H1 (cell line): ENCODE data around the gene GNB1L. TPM values are rescaled to one million over a fixed set of nuclear protein-coding genes. Genes with fewer than 3 reads are reported as not detected.

Experiments used
- CTCF ChIA-PET: fragments of 300-600 bp; sonication (Branson Sonifier 250); formaldehyde crosslinking; loops from one replicate; lab custom pipeline; 2021; ENCODE audit not compliant: partially characterized antibody; lab: Charles Lee
- POLR2A ChIA-PET: fragments of 300-600 bp; sonication (Branson Sonifier 250); formaldehyde crosslinking; loops from one replicate; lab custom pipeline; 2021; ENCODE audit warnings: inconsistent platforms; ENCODE audit not compliant: partially characterized antibody; lab: Charles Lee
- DNase-seq, 2 experiments: peaks; one replicate each; pipeline versions ENCODE4 v3.0.0 to v3.0.0-alpha.2; 2010 to 2022; ENCODE audit warnings: low spot score in 2 of 2, low read depth in 1 of 2, mixed read lengths in 1 of 2
- FAIRE-seq: peaks from 2 replicates; lab custom pipeline; 2011; peaks lifted over from hg19 to GRCh38; lab: Jason Lieb, UNC
- H2AFZ ChIP-seq: 2 replicates; pipeline ENCODE4 v1.8.1; 2012; ENCODE audit warnings: low read length, inconsistent platforms
- H2AK5ac ChIP-seq: 2 replicates; pipeline ENCODE4 v1.6.1; 2013; ENCODE audit warnings: low read depth, low read length
- H2BK120ac ChIP-seq: replicated peaks from 2 replicates; pipeline ENCODE3; 2013; ENCODE audit warnings: low read depth, low read length, inconsistent platforms
- H2BK12ac ChIP-seq: 2 replicates; pipeline ENCODE4 v1.6.1; 2013; ENCODE audit warnings: low read depth, low read length
- H2BK15ac ChIP-seq: 2 replicates; pipeline ENCODE4 v1.6.1; 2013; ENCODE audit warnings: low read length
- H2BK20ac ChIP-seq: 2 replicates; pipeline ENCODE4 v1.6.1; 2013; ENCODE audit warnings: low read length
- H2BK5ac ChIP-seq: 2 replicates; pipeline ENCODE4 v1.6.1; 2013; ENCODE audit warnings: low read depth, low read length
- H3K14ac ChIP-seq: 2 replicates; pipeline ENCODE4 v1.6.1; 2013; ENCODE audit warnings: inconsistent platforms; ENCODE audit not compliant: insufficient read length
- H3K18ac ChIP-seq: 2 replicates; pipeline ENCODE4 v1.6.1; 2013; ENCODE audit warnings: low read length; ENCODE audit errors: extremely low read depth
- H3K23ac ChIP-seq: 2 replicates; pipeline ENCODE4 v1.6.1; 2013; ENCODE audit warnings: inconsistent platforms; ENCODE audit not compliant: insufficient read length
- H3K23me2 ChIP-seq: 2 replicates; pipeline ENCODE4 v1.6.1; 2013; ENCODE audit warnings: low read depth, low read length
- H3K27ac ChIP-seq: 2 replicates; pipeline ENCODE4 v1.6.1; 2011; ENCODE audit warnings: low read depth, low read length, inconsistent platforms
- H3K27me3 ChIP-seq, 4 experiments: replicated peaks in 1 of 4; 1 replicate in 1 of 4; 2 replicates in 3 of 4; pipeline versions ENCODE4 v1.6.1 to v1.8.1; 2011 to 2013; ENCODE audit warnings: low read length in 3 of 4, mild to moderate bottlenecking in 3 of 4, inconsistent platforms in 2 of 4, mixed read lengths in 2 of 4, moderate library complexity in 1 of 4; ENCODE audit not compliant: control insufficient read depth in 3 of 4, insufficient read depth in 3 of 4; ENCODE audit errors: extremely low read depth in 1 of 4
- H3K36me3 ChIP-seq, 4 experiments: 2 replicates each; pipeline versions ENCODE4 v1.6.1 to v1.8.1; 2011 to 2013; ENCODE audit warnings: mild to moderate bottlenecking in 4 of 4, low read length in 3 of 4, moderate library complexity in 2 of 4, control low read depth in 1 of 4, inconsistent platforms in 1 of 4; ENCODE audit not compliant: insufficient read depth in 4 of 4, control insufficient read depth in 2 of 4
- H3K4ac ChIP-seq: replicated peaks from 2 replicates; pipeline ENCODE3; 2013; ENCODE audit warnings: low read length, low read depth, mixed read lengths, inconsistent platforms; ENCODE audit not compliant: insufficient read length
- H3K4me1 ChIP-seq, 4 experiments: replicated peaks in 1 of 4; 1 replicate in 1 of 4; 2 replicates in 3 of 4; pipeline versions ENCODE4 v1.6.1 to v1.8.1; 2011 to 2013; ENCODE audit warnings: low read length in 3 of 4, inconsistent platforms in 2 of 4, mixed read lengths in 1 of 4; ENCODE audit not compliant: insufficient read depth in 4 of 4, control insufficient read depth in 3 of 4
- H3K4me2 ChIP-seq, 2 experiments: 2 replicates each; pipeline versions ENCODE4 v1.6.1 to v1.8.1; 2011 to 2013; ENCODE audit warnings: low read depth in 2 of 2, low read length in 2 of 2, control low read depth in 1 of 2, inconsistent platforms in 1 of 2, mild to moderate bottlenecking in 1 of 2; ENCODE audit not compliant: insufficient read depth in 1 of 2
- H3K4me3 ChIP-seq, 4 experiments: fragments of 200-600, 300-600 bp in 1 of 4; sonication (generic), shearing (Covaris generic), sonication (Bioruptor Twin) in 1 of 4; 2 replicates each; pipeline versions ENCODE4 v1.5.1 to v1.8.1; 2011 to 2016; ENCODE audit warnings: low read length in 4 of 4, low read depth in 3 of 4, control low read depth in 2 of 4, inconsistent platforms in 2 of 4, mild to moderate bottlenecking in 2 of 4, mixed read lengths in 1 of 4, moderate library complexity in 1 of 4; ENCODE audit not compliant: insufficient read depth in 2 of 4; ENCODE audit errors: extremely low read depth in 1 of 4
- H3K56ac ChIP-seq: replicated peaks from 2 replicates; pipeline ENCODE3; 2013; ENCODE audit warnings: low read depth, mild to moderate bottlenecking, mixed read lengths, low read length, inconsistent platforms; ENCODE audit not compliant: insufficient read length
- H3K79me1 ChIP-seq: 2 replicates; pipeline ENCODE4 v1.6.1; 2013; ENCODE audit warnings: low read depth, low read length, control low read depth
- H3K79me2 ChIP-seq, 2 experiments: 2 replicates each; pipeline versions ENCODE4 v1.6.1 to v1.8.1; 2012 to 2013; ENCODE audit warnings: low read length in 2 of 2, mild to moderate bottlenecking in 2 of 2, inconsistent platforms in 1 of 2; ENCODE audit not compliant: insufficient read depth in 2 of 2, control insufficient read depth in 1 of 2
- H3K9ac ChIP-seq, 4 experiments: replicated peaks in 1 of 4; 1 replicate in 1 of 4; 2 replicates in 3 of 4; pipeline versions ENCODE4 v1.6.1 to v1.8.1; 2011 to 2013; ENCODE audit warnings: low read depth in 3 of 4, low read length in 3 of 4, control low read depth in 2 of 4, mild to moderate bottlenecking in 2 of 4, moderate library complexity in 2 of 4, inconsistent platforms in 1 of 4; ENCODE audit errors: extremely low read depth in 1 of 4
- H3K9me3 ChIP-seq, 2 experiments: 2 replicates each; pipeline versions ENCODE4 v1.6.1 to v1.8.1; 2012 to 2013; ENCODE audit warnings: mild to moderate bottlenecking in 2 of 2, moderate library complexity in 2 of 2, control low read depth in 1 of 2, inconsistent platforms in 1 of 2, low read depth in 1 of 2, low read length in 1 of 2, mixed read lengths in 1 of 2; ENCODE audit not compliant: insufficient read depth in 2 of 2
- H4K20me1 ChIP-seq, 2 experiments: replicated peaks in 1 of 2; 2 replicates each; pipeline versions ENCODE3 to v1.8.1; 2011 to 2013; ENCODE audit warnings: inconsistent platforms in 2 of 2, low read length in 2 of 2, mild to moderate bottlenecking in 1 of 2; ENCODE audit not compliant: insufficient read depth in 2 of 2, control insufficient read depth in 1 of 2
- H4K5ac ChIP-seq: 2 replicates; pipeline ENCODE4 v1.6.1; 2013; ENCODE audit warnings: low read length, low read depth, mixed read lengths, inconsistent platforms; ENCODE audit not compliant: insufficient read length
- H4K8ac ChIP-seq: 2 replicates; pipeline ENCODE4 v1.8.0; 2013; ENCODE audit warnings: mild to moderate bottlenecking, moderate library complexity, low read length, inconsistent platforms; ENCODE audit not compliant: insufficient read depth; ENCODE audit errors: extremely low read depth
- H4K91ac ChIP-seq: replicated peaks from 2 replicates; pipeline ENCODE3; 2013; ENCODE audit warnings: low read length, mixed read lengths, inconsistent platforms; ENCODE audit not compliant: insufficient read length
- BRCA1 ChIP-seq: IDR thresholded peaks from 2 replicates; pipeline ENCODE4 v1.6.1; 2012; ENCODE audit warnings: low read depth, low read length, improper control_type of control experiment
- CEBPB ChIP-seq: IDR thresholded peaks from 2 replicates; pipeline ENCODE4 v1.6.1; 2012; ENCODE audit warnings: low read depth, low read length
- FOSL1 ChIP-seq: IDR thresholded peaks from 2 replicates; pipeline ENCODE4 v1.6.1; 2011; ENCODE audit warnings: mild to moderate bottlenecking, low read depth, low read length, moderate library complexity; ENCODE audit not compliant: insufficient read depth
- GTF2F1 ChIP-seq: IDR thresholded peaks from 2 replicates; pipeline ENCODE4 v1.6.1; 2012; ENCODE audit warnings: low read depth, low read length, improper control_type of control experiment, borderline replicate concordance
- KDM1A ChIP-seq: fragments of 200-600, 300-600 bp; sonication (generic); IDR thresholded peaks from 2 replicates; pipeline ENCODE4 v1.7.1; 2016; ENCODE audit warnings: mild to moderate bottlenecking, low read length, borderline replicate concordance
- POU5F1 ChIP-seq: IDR thresholded peaks from 2 replicates; pipeline ENCODE4 v1.6.1; 2011; ENCODE audit warnings: low read depth, mild to moderate bottlenecking, low read length, moderate library complexity
- RBBP5 ChIP-seq: IDR thresholded peaks from 2 replicates; pipeline ENCODE4 v1.7.1; 2012; ENCODE audit warnings: low read depth, mild to moderate bottlenecking, inconsistent platforms, low read length, moderate library complexity, borderline replicate concordance
- RXRA ChIP-seq: IDR thresholded peaks from 2 replicates; pipeline ENCODE4 v1.6.1; 2011; ENCODE audit warnings: low read depth, mild to moderate bottlenecking, low read length, moderate library complexity; ENCODE audit not compliant: insufficient read depth
- SP1 ChIP-seq: IDR thresholded peaks from 2 replicates; pipeline ENCODE4 v1.6.1; 2011; ENCODE audit warnings: low read depth, low read length
- SP4 ChIP-seq: IDR thresholded peaks from 2 replicates; pipeline ENCODE4 v1.6.1; 2012; ENCODE audit warnings: low read length, inconsistent platforms
- WGBS, 2 experiments: shearing (Covaris generic) in 1 of 2; methylation state at CpG; one replicate each; pipeline versions ENCODE4 v1.1.6 to v1.1.7; 2013 to 2015; ENCODE audit warnings: low lambda C conversion rate in 2 of 2, mixed read lengths in 2 of 2, inconsistent platforms in 1 of 2, low coverage in 1 of 2, missing lambda C conversion rate in 1 of 2; ENCODE audit not compliant: insufficient replicate concordance in 2 of 2, insufficient coverage in 1 of 2, insufficient read length in 1 of 2; ENCODE audit errors: extremely low coverage in 1 of 2, missing lambda C conversion rate in 1 of 2; 5-methylcytosine and 5-hydroxymethylcytosine counted together
- polyA plus RNA-seq, 7 experiments: library from polyadenylated mRNA; depleted of rRNA in 3 of 7; stranded (reverse) in 5 of 7; unstranded in 2 of 7; fragments of >200 nt in 5 of 7; fragments of 200-250 nt in 2 of 7; gene quantifications; 1 replicate in 5 of 7; 2 replicates in 1 of 7; 4 replicates in 1 of 7; pipeline versions ENCODE4 v1.2.1 to v1.2.3, GENCODE V29; 2011 to 2013; ENCODE audit warnings: missing spikeins in 2 of 7, mixed read lengths in 2 of 7
- total RNA-seq: library from RNA; stranded (reverse); fragmentation: NEBNext Ultra II Directional; extraction: Animal tissue kit (Norgen Biotek cat#: 25700); gene quantifications from 2 replicates; pipeline ENCODE4 v1.2.1, GENCODE V29; 2021

GNB1L gene
- total and polyA plus RNA-seq, 2 of the 8 experiments (the other 6 are each of a cell fraction or from before 2014, with no cell fraction given), result 14.0 to 15.6 TPM

GRCh38 chr22:19789406-19789805, 65.3 kb downstream of the GNB1L start:
- H3K4me1 ChIP-seq, result peaks cover 0 to under 1% (median 0%) of the 10 kb centered on the region in 4 experiments; a peak in 1 of 7 replicates
- H2BK12ac ChIP-seq, result no peak overlapping the region
- no peaks in the 10 kb centered on the region for H3K23me2 ChIP-seq
- no peak overlapping the region for H3K14ac ChIP-seq
- WGBS, 2 experiments, result 93% methylated on average over 14 of the region's 16 CpGs; no CpG with 5 or more reads in 1 of the 2 experiments
- H2BK120ac ChIP-seq, result no peak overlapping the region
- H2BK5ac ChIP-seq, result no peak overlapping the region
- H3K36me3 ChIP-seq, result no peaks in the 10 kb centered on the region
- no peaks in the 10 kb centered on the region for H3K27me3 ChIP-seq
- H3K23ac ChIP-seq, result no peak overlapping the region
- H2AK5ac ChIP-seq, result no peak overlapping the region
- no peak for TF ChIP-seq SP4
- no peak for TF ChIP-seq RXRA
- no peak for TF ChIP-seq BRCA1
- TF ChIP-seq POU5F1, result no peak
- TF ChIP-seq GTF2F1, result no peak
- TF ChIP-seq SP1, result no peak
- no peak for TF ChIP-seq KDM1A
- no peak for TF ChIP-seq FOSL1
- no peak for TF ChIP-seq RBBP5
- no peak for TF ChIP-seq CEBPB
- no peaks in the 10 kb centered on the region for H3K9me3 ChIP-seq
- H3K9ac ChIP-seq, result no peak overlapping the region
- no peak overlapping the region for H2BK20ac ChIP-seq
- POLR2A ChIA-PET, result interaction anchor here (0.8 kb wide), 1 partner anchor 331 kb away, joined by 3 read pairs; no protein-coding TSS in a partner anchor
- H4K5ac ChIP-seq, result no peak overlapping the region
- H4K91ac ChIP-seq, result no peak overlapping the region
- no peak overlapping the region for H2BK15ac ChIP-seq
- no peak for FAIRE-seq
- CTCF ChIA-PET, result interaction anchor here (1.2 to 3.7 kb wide), 7 partner anchors 9 to 223 kb away, joined by 3 to 20 read pairs (median 4); partner anchors contain the start of gene GP1BB
- H3K4me3 ChIP-seq, result no peak overlapping the region
- no peak overlapping the region for H4K8ac ChIP-seq
- H3K79me1 ChIP-seq, result no peaks in the 10 kb centered on the region
- no peaks in the 10 kb centered on the region for H3K79me2 ChIP-seq
- H3K4ac ChIP-seq, result no peak overlapping the region
- no peak overlapping the region for H2AFZ ChIP-seq
- no peak overlapping the region for H3K27ac ChIP-seq
- no peak overlapping the region for H3K4me2 ChIP-seq
- H3K56ac ChIP-seq, result no peak overlapping the region
- DNase-seq, result no peak
- H3K18ac ChIP-seq, result no peak overlapping the region
- H4K20me1 ChIP-seq, result peaks cover 0 to 8% of the 10 kb centered on the region in 2 experiments
